GM12865 (cell line): Measurements from ENCODE around the gene RBMS3.

Experiments used
- DNase-seq: peaks from one replicate; pipeline ENCODE4 v3.0.0; 2010; ENCODE audit warnings: low read depth
- H3K4me3 ChIP-seq: 2 replicates; pipeline ENCODE4 v1.5.1; 2011; ENCODE audit warnings: mild to moderate bottlenecking, low read depth, low read length, control low read depth
- CTCF ChIP-seq: IDR thresholded peaks from 2 replicates; pipeline ENCODE4 v1.5.1; 2011; ENCODE audit warnings: low read length, control low read depth, low read depth, inconsistent platforms; ENCODE audit not compliant: insufficient read depth; ENCODE audit errors: missing control alignments

The RBMS3 gene

GRCh38 chr3:29274667-29275066 is 6.2 kb upstream of the RBMS3 start:
- no peak overlapping the region for H3K4me3 ChIP-seq
- DNase-seq: no peak
- TF ChIP-seq CTCF: no peak

GRCh38 chr3:29275309-29275708 is 5.6 kb upstream of the RBMS3 start:
- TF ChIP-seq CTCF: no peak
- DNase-seq: no peak
- no peak overlapping the region for H3K4me3 ChIP-seq

- TF ChIP-seq CTCF: no peak
- DNase-seq: no peak
- no peak overlapping the region for H3K4me3 ChIP-seq
Observed at GRCh38 chr3:29277249-29277648, 3.6 kb upstream of the RBMS3 start.

GRCh38 chr3:29279286-29279685 is 1.6 kb upstream of the RBMS3 start:
- H3K4me3 ChIP-seq: no peak overlapping the region
- DNase-seq: no peak
- TF ChIP-seq CTCF: no peak

GRCh38 chr3:29279806-29280205 is 1.1 kb upstream of the RBMS3 start:
- no peak for TF ChIP-seq CTCF
- H3K4me3 ChIP-seq: no peak overlapping the region
- no peak for DNase-seq

- H3K4me3 ChIP-seq: peak overlapping the region; percentile 65
- TF ChIP-seq CTCF: no peak
- no peak for DNase-seq
Observed at GRCh38 chr3:29281094-29281343, 148 bp downstream of the RBMS3 start.

GRCh38 chr3:29281344-29282241 is 722 bp downstream of the RBMS3 start:
- no peak for TF ChIP-seq CTCF
- peak overlapping the region; percentile 65 for H3K4me3 ChIP-seq
- DNase-seq: peak; percentile 63
